Muscle layer of duodenum (tissue), 2 donors: ENCODE data around the gene SORCS2.

Experiments used
- H3K27ac ChIP-seq: one replicate; pipeline ENCODE4 v1.7.0; 2013; ENCODE audit warnings: mild to moderate bottlenecking, low read length
- H3K27me3 ChIP-seq: one replicate; pipeline ENCODE4 v1.7.0; 2013; ENCODE audit warnings: low read depth, mild to moderate bottlenecking, control low read depth, low read length
- H3K36me3 ChIP-seq, 2 donors: one replicate each; pipeline ENCODE4 v1.7.0; 2013; ENCODE audit warnings: low read length in 2 of 2, control low read depth in 1 of 2, mild to moderate bottlenecking in 1 of 2; ENCODE audit not compliant: insufficient read depth in 2 of 2, control insufficient read depth in 1 of 2
- H3K4me1 ChIP-seq, 2 donors: one replicate each; pipeline ENCODE4 v1.7.0; 2013; ENCODE audit warnings: low read length in 2 of 2, mild to moderate bottlenecking in 2 of 2, control low read depth in 1 of 2, moderate library complexity in 1 of 2; ENCODE audit not compliant: insufficient read depth in 2 of 2, control insufficient read depth in 1 of 2
- H3K4me3 ChIP-seq, 2 donors: one replicate each; pipeline ENCODE4 v1.7.0; 2013; ENCODE audit warnings: low read length in 2 of 2, low read depth in 1 of 2, mild to moderate bottlenecking in 1 of 2
- H3K9me3 ChIP-seq, 2 donors: one replicate each; pipeline ENCODE4 v1.7.0; 2013; ENCODE audit warnings: low read length in 2 of 2, control low read depth in 1 of 2, mild to moderate bottlenecking in 1 of 2; ENCODE audit not compliant: control insufficient read depth in 1 of 2
- donor health status: healthy.

The SORCS2 gene

DNA sequence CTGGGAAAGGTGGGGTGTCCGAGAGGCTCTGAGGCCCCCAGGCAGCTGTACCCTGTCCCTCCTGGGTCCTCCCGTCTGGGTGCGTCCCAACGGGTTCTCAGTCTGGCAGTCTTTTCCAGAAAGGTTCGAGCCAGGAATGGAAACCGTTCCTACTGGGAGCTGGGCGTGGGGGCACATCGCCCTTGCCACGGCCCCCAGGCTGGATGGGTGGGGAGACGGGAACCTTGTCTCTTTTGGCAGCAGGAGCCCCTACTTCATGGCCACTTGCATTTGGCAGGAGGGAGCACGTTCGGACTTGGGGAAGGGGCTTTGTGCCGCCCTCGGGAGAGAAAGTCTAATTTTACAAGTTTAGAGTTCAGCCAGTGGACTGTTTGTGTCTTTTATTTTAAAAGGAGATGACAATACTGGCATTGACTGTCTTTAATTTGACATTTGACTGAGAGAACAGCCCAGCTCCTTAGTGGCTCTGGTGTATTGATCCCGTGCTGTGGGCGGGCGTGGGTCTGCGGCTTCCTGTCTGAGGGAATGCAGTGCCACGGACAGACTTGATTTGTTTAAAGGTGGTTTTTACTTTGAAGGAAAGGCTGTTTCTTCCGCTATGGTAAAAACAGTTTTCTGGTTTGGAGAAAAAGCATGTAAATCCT lies 95.1 kb downstream of the SORCS2 start:
- Histone ChIP-seq H3K4me1 (peaks cover 0 to 4% of the 10 kb centered on the region in 2 donors), H3K9me3 (no peaks in the 10 kb centered on the region), H3K27me3 (peaks cover 3% of the 10 kb centered on the region), H3K36me3 (no peaks in the 10 kb centered on the region), H3K27ac (no peak overlapping the region), H3K4me3 (no peak overlapping the region)

DNA sequence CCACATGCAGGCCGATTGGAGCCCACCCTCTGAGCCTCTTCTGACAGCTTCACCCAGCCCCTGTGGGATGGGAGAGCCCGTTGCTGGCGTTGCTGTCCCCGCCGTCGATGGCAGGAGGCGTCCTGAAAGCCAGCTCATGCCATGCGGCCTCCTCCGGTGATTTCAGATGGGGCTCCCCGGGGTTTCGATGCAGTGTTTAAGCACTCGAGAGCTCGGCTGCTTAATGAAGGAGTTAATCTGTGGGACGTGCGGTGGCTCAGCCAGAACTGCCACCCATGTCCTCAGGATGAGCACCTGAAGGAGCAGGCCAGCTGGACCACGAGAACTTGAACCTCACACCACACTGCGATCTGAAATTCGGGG lies 95.6 kb downstream of the SORCS2 start:
- H3K4me3 ChIP-seq = no peak overlapping the region
- no peaks in the 10 kb centered on the region for H3K9me3 ChIP-seq
- H3K36me3 ChIP-seq = no peaks in the 10 kb centered on the region
- H3K27ac ChIP-seq = no peak overlapping the region
- H3K27me3 ChIP-seq = peaks cover 3% of the 10 kb centered on the region
- peaks cover 0 to 4% of the 10 kb centered on the region in 2 donors for H3K4me1 ChIP-seq

DNA sequence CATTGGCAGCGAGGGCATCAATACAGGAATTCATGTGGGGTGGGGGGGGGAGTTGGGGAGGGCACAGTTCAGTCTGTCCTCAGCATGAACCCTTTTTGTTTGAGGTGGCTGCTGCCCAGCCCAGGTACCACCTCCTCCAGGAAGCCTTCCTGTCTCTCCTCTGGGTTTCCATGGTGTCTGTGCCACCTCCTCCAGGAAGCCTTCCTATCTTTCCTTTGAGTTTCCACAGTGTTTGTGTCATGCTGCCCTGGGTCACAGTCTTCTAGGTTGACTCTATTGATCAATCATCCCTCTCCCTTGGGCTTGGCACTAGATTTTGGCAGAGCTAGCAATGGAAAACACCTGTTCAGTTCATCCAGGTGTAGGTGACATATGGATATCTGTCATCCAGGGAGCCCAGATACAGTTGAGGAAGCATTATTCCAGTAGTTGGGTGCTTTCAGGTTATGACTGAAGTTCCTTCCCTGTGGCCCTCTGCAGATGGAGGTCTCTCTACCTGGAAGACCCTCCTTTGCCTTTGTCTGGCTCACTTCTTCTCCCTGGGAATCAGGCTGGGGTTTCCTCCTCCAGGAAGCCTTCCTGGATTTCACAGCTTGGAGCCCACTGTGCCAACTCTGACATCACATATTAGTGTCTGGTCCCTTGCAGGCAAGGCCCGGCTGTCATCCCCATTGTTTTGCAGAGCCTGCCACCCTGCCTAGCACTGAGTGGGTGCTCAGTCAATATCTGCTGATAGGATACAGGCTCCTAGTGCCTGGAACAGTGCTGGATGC lies 96.6 kb downstream of the SORCS2 start:
- Histone ChIP-seq H3K27ac (no peak overlapping the region), H3K27me3 (peaks cover 3% of the 10 kb centered on the region), H3K4me3 (no peak overlapping the region), H3K36me3 (no peaks in the 10 kb centered on the region), H3K9me3 (no peaks in the 10 kb centered on the region), H3K4me1 (peaks cover 0 to 4% of the 10 kb centered on the region in 2 donors)

DNA sequence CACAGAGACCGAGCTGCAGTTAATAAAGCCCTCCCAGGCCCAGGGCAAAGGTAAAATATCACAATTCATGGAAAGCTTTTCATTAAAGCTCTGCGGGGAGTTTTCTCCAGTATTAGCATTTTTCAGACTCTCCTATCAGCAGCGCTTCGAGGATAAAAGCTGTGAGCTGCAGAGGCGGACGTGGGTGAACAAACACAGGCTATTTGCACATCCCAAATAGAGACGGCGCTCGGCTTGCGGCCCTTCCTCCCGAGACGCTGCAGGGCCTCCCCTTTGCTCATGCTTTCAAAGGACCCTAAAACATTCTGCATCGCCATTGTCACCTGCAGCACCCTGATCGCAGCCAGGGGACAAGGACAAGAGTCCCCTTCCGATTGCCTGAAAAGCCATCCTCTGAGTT lies 97.3 kb downstream of the SORCS2 start:
- no peaks in the 10 kb centered on the region for H3K9me3 ChIP-seq
- H3K27ac ChIP-seq = no peak overlapping the region
- H3K4me1 ChIP-seq = peaks cover 0 to 4% of the 10 kb centered on the region in 2 donors
- no peaks in the 10 kb centered on the region for H3K36me3 ChIP-seq
- H3K4me3 ChIP-seq = no peak overlapping the region
- peaks cover 3% of the 10 kb centered on the region for H3K27me3 ChIP-seq

DNA sequence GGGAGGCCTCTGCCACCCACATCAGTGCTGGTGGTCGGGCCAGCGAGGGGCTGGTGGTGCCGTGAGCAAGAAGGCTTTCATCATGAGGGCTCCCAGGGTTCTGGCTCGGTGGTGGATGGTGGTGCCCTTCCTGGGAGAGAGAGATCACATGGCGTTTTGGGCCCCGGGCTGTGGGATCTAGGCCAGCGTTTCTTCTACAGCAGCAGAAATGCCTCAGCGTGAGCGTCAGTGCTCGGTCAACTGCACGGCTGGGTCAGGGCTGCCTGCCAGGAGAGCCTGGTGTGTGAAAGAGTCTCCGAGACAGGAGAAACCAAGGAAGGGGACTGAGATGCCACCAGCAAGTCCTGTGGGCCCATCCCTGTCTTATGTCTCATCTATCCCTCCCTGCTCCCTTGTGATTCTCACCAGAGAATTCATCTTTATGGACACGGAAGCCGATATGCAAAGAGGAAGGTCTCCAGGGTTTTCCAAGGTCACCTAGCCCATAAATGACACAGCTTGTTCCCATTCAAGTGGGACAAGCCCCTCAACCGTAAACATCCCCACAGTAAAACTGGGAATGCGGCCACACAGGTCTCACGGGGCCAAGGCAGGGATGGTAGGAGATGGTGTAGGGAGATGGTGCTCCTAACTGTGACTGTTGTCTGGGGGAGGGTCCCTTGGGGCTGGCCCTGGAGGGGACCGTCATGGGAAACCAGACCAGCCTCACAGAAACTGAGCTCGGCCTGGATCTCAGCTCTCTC lies 99.2 kb downstream of the SORCS2 start:
- Histone ChIP-seq H3K27ac (no peak overlapping the region), H3K9me3 (no peaks in the 10 kb centered on the region), H3K27me3 (peaks cover 3% of the 10 kb centered on the region), H3K36me3 (no peaks in the 10 kb centered on the region), H3K4me1 (peaks cover 0 to 11% of the 10 kb centered on the region in 2 donors), H3K4me3 (no peak overlapping the region)

DNA sequence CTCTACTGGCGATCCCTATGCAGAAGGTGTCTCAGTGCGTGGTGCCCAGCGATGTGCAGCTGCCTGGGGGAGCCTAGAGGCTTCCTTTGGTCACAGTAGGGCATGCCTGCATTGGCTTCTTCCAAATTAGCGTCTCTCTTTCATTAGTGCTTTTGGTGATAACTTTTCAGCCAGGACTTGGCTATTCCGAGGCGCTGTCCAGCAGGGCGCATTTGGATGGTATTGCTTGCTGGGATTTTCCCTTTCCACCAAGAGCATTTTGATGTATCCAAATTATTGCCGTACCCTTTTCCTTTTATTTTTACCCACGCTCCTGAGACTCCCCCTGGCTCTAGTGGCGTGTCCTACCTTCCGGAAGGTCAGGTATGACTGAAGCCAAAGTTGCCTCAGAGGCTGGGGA lies 101.4 kb downstream of the SORCS2 start:
- H3K4me3 ChIP-seq = no peak overlapping the region
- H3K36me3 ChIP-seq = no peaks in the 10 kb centered on the region
- no peaks in the 10 kb centered on the region for H3K9me3 ChIP-seq
- H3K27me3 ChIP-seq = peaks cover 3% of the 10 kb centered on the region
- H3K4me1 ChIP-seq = peaks cover 0 to 16% of the 10 kb centered on the region in 2 donors
- no peak overlapping the region for H3K27ac ChIP-seq

DNA sequence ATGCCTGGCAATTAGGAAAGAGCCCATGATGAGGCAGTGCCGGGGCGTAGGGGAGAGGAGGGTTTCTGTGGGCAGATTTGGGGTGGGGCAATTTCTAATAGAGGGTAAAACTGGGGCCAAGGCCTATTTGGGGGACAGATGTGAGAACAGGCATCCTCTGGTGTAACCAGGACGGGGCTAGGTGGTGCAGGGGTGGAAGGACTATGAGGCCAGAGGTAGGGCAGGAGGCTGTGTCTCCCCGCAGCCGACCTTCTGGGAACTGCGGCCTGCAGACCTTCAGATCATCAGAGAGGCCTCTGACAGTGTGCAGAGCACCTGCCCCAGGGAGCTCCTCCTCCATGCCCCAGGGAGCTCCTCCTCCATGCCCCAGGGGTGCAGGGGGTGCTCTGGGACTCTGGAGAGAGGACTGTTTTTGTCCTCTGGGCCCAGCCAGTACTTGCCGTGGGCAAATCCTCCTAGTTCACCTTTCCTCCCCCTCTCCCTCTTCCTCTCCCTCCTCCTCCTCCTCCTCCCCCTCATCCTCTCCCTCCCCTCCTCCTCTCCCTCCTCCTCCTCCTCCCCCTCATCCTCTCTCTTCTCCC lies 101.9 kb downstream of the SORCS2 start:
- H3K4me3 ChIP-seq = no peak overlapping the region
- H3K27ac ChIP-seq = no peak overlapping the region
- H3K27me3 ChIP-seq = peaks cover 3% of the 10 kb centered on the region
- no peaks in the 10 kb centered on the region for H3K36me3 ChIP-seq
- peaks cover 0 to 16% of the 10 kb centered on the region in 2 donors for H3K4me1 ChIP-seq
- H3K9me3 ChIP-seq = no peaks in the 10 kb centered on the region

DNA sequence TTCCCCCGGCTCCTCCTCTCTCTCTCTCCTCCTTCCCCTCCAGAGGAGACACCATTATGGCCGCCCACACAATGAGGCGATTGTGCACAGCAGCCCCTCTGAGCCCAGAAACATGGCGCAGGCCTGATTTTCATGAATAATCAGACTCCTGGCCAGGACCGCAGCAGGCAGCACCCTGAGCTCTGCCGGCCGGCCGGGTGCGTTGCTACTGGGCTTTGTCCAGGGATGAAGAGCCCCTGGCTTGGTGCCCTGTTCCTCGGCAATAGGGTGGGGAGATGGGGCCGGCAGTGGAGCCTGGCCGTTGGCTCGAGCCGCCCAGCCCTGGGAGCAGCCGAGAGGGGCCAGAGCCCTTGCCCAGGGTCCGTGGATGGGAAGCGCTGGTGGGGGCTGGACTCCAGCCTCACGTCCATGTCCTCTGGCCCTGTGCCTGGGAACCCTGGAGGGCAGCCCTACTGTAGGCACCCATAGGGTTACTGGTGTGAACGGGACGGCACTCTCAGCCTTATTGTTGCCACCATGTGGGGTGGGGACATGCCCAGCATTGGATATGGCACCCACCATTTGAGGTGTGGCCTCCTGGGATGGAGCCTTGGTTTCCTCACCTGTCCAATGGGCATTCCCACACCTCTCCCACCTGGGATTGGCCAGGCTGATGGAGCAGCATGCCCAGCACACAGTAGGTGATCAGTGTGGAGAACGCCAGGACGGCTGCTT lies 103.0 kb downstream of the SORCS2 start:
- H3K4me1 ChIP-seq = peaks cover 0 to 16% of the 10 kb centered on the region in 2 donors
- no peaks in the 10 kb centered on the region for H3K9me3 ChIP-seq
- no peaks in the 10 kb centered on the region for H3K36me3 ChIP-seq
- peaks cover 2% of the 10 kb centered on the region for H3K27me3 ChIP-seq
- H3K4me3 ChIP-seq = no peak overlapping the region
- no peak overlapping the region for H3K27ac ChIP-seq

DNA sequence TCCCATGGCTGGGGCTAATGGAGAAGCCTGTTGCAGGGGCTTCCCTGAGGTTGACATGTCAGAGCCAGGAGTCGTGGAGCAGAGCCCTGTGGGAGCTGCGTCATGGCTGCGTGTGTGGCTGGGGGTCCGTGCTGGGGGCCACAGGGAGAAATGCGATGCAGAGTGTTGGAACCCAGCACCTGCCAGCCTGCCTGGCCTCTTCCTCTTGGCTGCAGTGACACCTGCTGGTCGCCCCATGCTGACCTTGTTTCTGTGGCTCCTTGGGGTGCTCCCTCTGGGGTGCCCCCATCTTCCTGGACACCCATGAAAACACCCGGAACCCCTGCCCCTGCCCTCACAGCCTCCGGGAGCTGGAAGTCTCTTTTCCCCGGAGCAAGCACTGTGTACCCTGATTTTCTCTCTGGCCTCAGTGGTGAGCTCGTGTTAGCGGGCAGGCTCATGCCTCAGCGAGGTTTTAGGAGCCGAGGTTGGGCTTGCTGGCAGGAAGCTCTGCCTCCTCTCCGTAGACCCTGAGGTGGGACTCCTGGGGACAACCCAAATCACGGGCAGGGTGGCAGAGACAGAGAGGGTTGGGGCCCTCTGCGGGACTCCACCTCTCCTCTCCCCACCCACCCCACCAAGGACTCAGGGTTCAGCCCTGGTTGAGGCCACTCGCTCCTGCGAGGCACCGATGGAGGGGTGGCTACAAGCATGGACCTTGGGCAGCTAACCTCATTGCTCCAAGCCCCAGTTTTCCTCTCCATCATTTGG lies 103.7 kb downstream of the SORCS2 start:
- no peak overlapping the region for H3K4me3 ChIP-seq
- H3K27me3 ChIP-seq = no peaks in the 10 kb centered on the region
- H3K4me1 ChIP-seq = peaks cover 0 to 16% of the 10 kb centered on the region in 2 donors
- H3K9me3 ChIP-seq = no peaks in the 10 kb centered on the region
- no peaks in the 10 kb centered on the region for H3K36me3 ChIP-seq
- H3K27ac ChIP-seq = no peak overlapping the region

DNA sequence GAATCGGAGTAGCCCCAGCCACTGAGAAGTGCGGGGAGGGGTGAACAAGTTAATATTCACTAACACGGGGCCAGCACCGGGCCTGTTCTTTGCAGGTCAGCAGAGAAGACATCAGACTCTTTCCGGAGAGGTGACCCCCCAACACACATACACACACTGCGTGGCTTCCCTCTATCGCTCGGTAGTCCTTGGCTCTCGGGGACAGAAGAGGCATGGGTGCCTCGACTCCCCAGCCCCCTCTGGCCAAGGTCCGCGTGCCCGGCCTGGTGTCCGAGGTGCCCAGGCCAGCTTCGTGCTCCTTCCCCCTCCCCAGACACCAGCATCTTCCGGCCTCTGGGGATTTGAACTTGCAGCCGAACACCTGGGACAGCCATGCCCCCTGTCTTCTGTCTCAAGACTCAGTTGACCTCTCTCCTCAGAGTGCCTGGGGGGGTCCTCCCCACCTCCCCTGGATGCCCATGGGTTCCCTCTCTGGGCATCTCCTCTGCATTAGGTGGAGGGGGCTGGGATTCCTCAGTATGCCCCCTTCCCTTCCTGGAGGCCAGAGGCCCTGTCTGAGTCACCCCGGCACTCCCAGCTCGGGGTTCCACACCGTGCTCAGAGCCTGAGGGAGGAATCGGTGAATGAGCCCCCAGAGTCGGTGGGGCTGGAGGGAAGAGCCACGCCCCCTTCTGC lies 104.5 kb downstream of the SORCS2 start:
- Histone ChIP-seq H3K27me3 (no peaks in the 10 kb centered on the region), H3K27ac (no peak overlapping the region), H3K9me3 (no peaks in the 10 kb centered on the region), H3K4me3 (no peak overlapping the region), H3K36me3 (no peaks in the 10 kb centered on the region), H3K4me1 (peaks cover 0 to 14% of the 10 kb centered on the region in 2 donors)
